GM12878 (cell line): ENCODE data around the gene CYP2A6.

Experiments
- ATF2 ChIP-seq: IDR thresholded peaks from 2 replicates; pipeline ENCODE4 v1.6.1; 2012; ENCODE audit warnings: low read length, inconsistent platforms
- BCL11A ChIP-seq: IDR thresholded peaks from 2 replicates; pipeline ENCODE4 v1.6.1; 2011; ENCODE audit warnings: low read depth, low read length
- CTCF ChIP-seq, 3 experiments: IDR thresholded peaks in 2 of 3; conservative IDR thresholded peaks in 1 of 3; 2 replicates each; pipeline ENCODE4 v1.5.1; 2011; ENCODE audit warnings: low read depth in 3 of 3, low read length in 3 of 3, mild to moderate bottlenecking in 3 of 3, control low read depth in 2 of 3, moderate library complexity in 2 of 3, inconsistent platforms in 1 of 3, mixed read lengths in 1 of 3; ENCODE audit not compliant: control insufficient read depth in 2 of 3, insufficient read depth in 1 of 3; ENCODE audit errors: extremely low read depth in 1 of 3
- EP300 ChIP-seq, 2 experiments: fragments of 150-350 bp in 1 of 2; IDR thresholded peaks; 2 replicates each; pipeline ENCODE4 v1.6.1; 2011 to 2012; ENCODE audit warnings: low read depth in 2 of 2, low read length in 2 of 2, borderline replicate concordance in 1 of 2, improper control_type of control experiment in 1 of 2, inconsistent platforms in 1 of 2; ENCODE audit not compliant: control insufficient read depth in 1 of 2
- FOXM1 ChIP-seq: IDR thresholded peaks from 2 replicates; pipeline ENCODE4 v1.6.1; 2012; ENCODE audit warnings: low read depth, mild to moderate bottlenecking, inconsistent platforms, low read length, moderate library complexity
- HDAC2 ChIP-seq: fragments of 200-600 bp; sonication (generic); IDR thresholded peaks from 2 replicates; pipeline ENCODE4 v1.6.1; 2017
- HDAC6 ChIP-seq: fragments of 200-600 bp; sonication (generic); IDR thresholded peaks from one replicate; pipeline ENCODE4 v1.8.0; 2017; ENCODE audit warnings: antibody characterized with exemption; ENCODE audit not compliant: unreplicated experiment
- POLR2A ChIP-seq: IDR thresholded peaks from 2 replicates; pipeline ENCODE4 v1.6.1; 2011; ENCODE audit warnings: low read depth, mild to moderate bottlenecking, low read length
- POLR2AphosphoS5 ChIP-seq: IDR thresholded peaks from 2 replicates; pipeline ENCODE4 v1.6.1; 2011; ENCODE audit warnings: mild to moderate bottlenecking, low read length, inconsistent platforms
- REST ChIP-seq: IDR thresholded peaks from 2 replicates; pipeline ENCODE4 v1.6.1; 2012; ENCODE audit warnings: mild to moderate bottlenecking, low read depth, low read length
- SREBF2 ChIP-seq: IDR thresholded peaks from 2 replicates; pipeline ENCODE4 v1.6.1; 2012; ENCODE audit warnings: mild to moderate bottlenecking, low read length
- ZBTB33 ChIP-seq: fragments of 450-650 bp; IDR thresholded peaks from 2 replicates; pipeline ENCODE4 v1.6.1; 2017; ENCODE audit warnings: mild to moderate bottlenecking

GRCh38 chr19:40802300-40803169, 47.7 kb downstream of the CYP2A6 start:
- TF ChIP-seq HDAC2 = no peak
- TF ChIP-seq REST = no peak
- TF ChIP-seq HDAC6 = no peak
- TF ChIP-seq SREBF2 = no peak
- no peak for TF ChIP-seq FOXM1
- no peak for TF ChIP-seq ATF2
- TF ChIP-seq POLR2AphosphoS5 = no peak
- TF ChIP-seq ZBTB33 = no peak
- peak; percentile 26; the same call in 1 of the 2 replicates for TF ChIP-seq POLR2A
- no peak for TF ChIP-seq BCL11A
- no peak for TF ChIP-seq CTCF (IDR thresholded peaks at IDR 0.05 in 2 of 3, conservative IDR thresholded peaks at IDR 0.05 in 1 of 3; ENCODE audit: control insufficient read depth in 2 of 3, extremely low read depth in 1 of 3, insufficient read depth in 1 of 3, low read depth in 3 of 3, low read length in 3 of 3)
- no peak for TF ChIP-seq EP300 (IDR thresholded peaks at IDR 0.05; ENCODE audit: borderline replicate concordance in 1 of 2, control insufficient read depth in 1 of 2, low read depth in 2 of 2, low read length in 2 of 2)
